ENCODE results near the gene HOXA5.

DNA sequence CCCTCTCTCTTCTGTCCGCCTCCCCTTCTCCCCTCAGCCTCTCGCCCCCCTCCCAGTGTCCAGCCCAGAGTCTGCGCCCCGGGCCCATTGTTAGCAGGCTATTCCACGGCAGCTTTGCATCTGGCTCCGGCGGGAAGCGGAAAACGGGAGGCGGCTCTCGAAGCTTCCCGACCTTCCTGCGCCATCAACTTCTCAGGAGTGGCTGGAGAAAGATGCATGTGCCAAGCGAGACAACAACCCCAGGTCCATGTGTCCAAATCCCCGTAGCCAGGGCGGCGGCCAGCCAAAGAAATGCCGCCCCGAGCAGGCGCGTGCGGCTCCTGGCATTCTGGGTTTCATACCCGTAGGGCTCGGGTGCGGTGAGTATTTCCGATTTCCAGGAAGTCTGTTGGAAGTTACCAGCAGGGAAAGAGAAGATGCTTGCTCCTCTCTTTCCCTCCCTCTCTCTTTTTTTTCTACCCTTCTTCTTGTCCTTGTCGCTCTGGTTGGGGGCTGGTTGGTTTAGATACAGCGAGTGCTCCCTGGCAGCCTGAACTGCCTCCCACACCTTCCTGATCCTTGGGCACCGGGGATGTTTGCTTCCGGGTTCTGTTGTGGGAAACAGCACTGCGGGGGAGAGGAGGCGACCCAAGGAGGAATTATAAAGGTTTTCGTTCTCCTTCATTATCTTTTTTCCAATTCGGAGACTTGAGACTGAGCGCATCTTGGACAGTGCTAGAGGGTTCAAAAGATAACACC, 39.8 kb downstream of the HOXA5 start:
- TF ChIP-seq, protein P1, sequence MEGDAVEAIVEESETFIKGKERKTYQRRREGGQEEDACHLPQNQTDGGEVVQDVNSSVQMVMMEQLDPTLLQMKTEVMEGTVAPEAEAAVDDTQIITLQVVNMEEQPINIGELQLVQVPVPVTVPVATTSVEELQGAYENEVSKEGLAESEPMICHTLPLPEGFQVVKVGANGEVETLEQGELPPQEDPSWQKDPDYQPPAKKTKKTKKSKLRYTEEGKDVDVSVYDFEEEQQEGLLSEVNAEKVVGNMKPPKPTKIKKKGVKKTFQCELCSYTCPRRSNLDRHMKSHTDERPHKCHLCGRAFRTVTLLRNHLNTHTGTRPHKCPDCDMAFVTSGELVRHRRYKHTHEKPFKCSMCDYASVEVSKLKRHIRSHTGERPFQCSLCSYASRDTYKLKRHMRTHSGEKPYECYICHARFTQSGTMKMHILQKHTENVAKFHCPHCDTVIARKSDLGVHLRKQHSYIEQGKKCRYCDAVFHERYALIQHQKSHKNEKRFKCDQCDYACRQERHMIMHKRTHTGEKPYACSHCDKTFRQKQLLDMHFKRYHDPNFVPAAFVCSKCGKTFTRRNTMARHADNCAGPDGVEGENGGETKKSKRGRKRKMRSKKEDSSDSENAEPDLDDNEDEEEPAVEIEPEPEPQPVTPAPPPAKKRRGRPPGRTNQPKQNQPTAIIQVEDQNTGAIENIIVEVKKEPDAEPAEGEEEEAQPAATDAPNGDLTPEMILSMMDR (IDR thresholded peaks at IDR 0.05; ENCODE audit: extremely low read depth in 1 of 2, insufficient read depth in 1 of 2, low read depth in 1 of 2, low read length in 2 of 2): no peak
- TF ChIP-seq EZH2 (IDR thresholded peaks at IDR 0.05; ENCODE audit: borderline replicate concordance, low read depth, low read length, severe bottlenecking): no peak
- TF ChIP-seq POLR2AphosphoS5 (IDR thresholded peaks at IDR 0.05; ENCODE audit: insufficient read depth, low read depth, low read length): peak; percentile 25
